Upper lobe of left lung (tissue), 6 donors: Measurements from ENCODE around the gene ADGRL3. TPM values are rescaled to one million over a fixed set of nuclear protein-coding genes. Genes with fewer than 3 reads are reported as not detected.
"Not testable (repeated sequence)": the region's sequence is repeated elsewhere in the genome, so short reads cannot be mapped to it uniquely, and the experiment has no call there.

Experiments used
- ATAC-seq, 2 donors: fragments of 200-7000 bp; cut with Tn5 transposase; one replicate each; pipeline ENCODE4 v1.9.1; 2022; ENCODE audit warnings: mild to moderate bottlenecking in 2 of 2, moderate library complexity in 2 of 2; ENCODE audit not compliant: low FRiP score in 2 of 2
- DNase-seq, 2 donors: peaks; one replicate each; pipeline ENCODE4 v3.0.0-alpha.2; 2019 to 2020
- H3K27ac ChIP-seq, 4 donors: fragments of 200-600 bp; sonication (generic); one replicate each; pipeline ENCODE4 v1.5.1; 2016 to 2019
- H3K27me3 ChIP-seq, 4 donors: fragments of 200-600 bp; sonication (generic); one replicate each; pipeline ENCODE4 v1.5.1; 2017 to 2019
- H3K36me3 ChIP-seq, 4 donors: fragments of 200-600 bp; sonication (generic); one replicate each; pipeline ENCODE4 v1.5.1; 2016 to 2019
- H3K4me1 ChIP-seq, 4 donors: fragments of 200-600 bp; sonication (generic); one replicate each; pipeline ENCODE4 v1.5.1; 2018 to 2019
- H3K4me3 ChIP-seq, 4 donors: fragments of 200-600 bp; sonication (generic); one replicate each; pipeline ENCODE4 v1.5.1; 2017 to 2019; ENCODE audit warnings: mild to moderate bottlenecking in 2 of 4, moderate library complexity in 1 of 4
- H3K9me3 ChIP-seq, 4 donors: fragments of 200-600 bp; sonication (generic); one replicate each; pipeline ENCODE4 v1.5.1; 2018 to 2019
- EP300 ChIP-seq, 4 donors: sonication (generic); formaldehyde crosslinking; IDR thresholded peaks; one replicate each; pipeline ENCODE4 v1.5.1; 2017; ENCODE audit warnings: antibody characterized with exemption in 4 of 4, control low read depth in 2 of 4
- POLR2A ChIP-seq, 4 donors: fragments of 450-650 bp; IDR thresholded peaks; one replicate each; pipeline ENCODE4 v1.5.1; 2016 to 2017; ENCODE audit warnings: antibody characterized with exemption in 4 of 4, mild to moderate bottlenecking in 2 of 4
- POLR2AphosphoS5 ChIP-seq, 2 donors: sonication (generic); formaldehyde crosslinking; IDR thresholded peaks; one replicate each; pipeline ENCODE4 v1.5.1; 2017; ENCODE audit warnings: antibody characterized with exemption in 2 of 2
- WGBS, 2 donors: methylation state at CpG; one replicate each; pipeline ENCODE4 v1.1.5; 2017 to 2018; 5-methylcytosine and 5-hydroxymethylcytosine counted together
- total RNA-seq, 6 donors: library from RNA; depleted of rRNA in 4 of 6; stranded (reverse); fragments of >200 nt in 4 of 6; gene quantifications; one replicate each; pipeline versions ENCODE4 v1.1.0 to v1.2.1, GENCODE V29; 2016 to 2021
- TF ChIP-seq, protein P1 (sequence below), 6 experiments: fragments of 450-650 bp in 4 of 6; fragments of 200-600 bp in 2 of 6; sonication (generic) in 2 of 6; IDR thresholded peaks; one replicate each; pipeline ENCODE4 v1.5.1; 2016 to 2019; ENCODE audit warnings: antibody characterized with exemption in 6 of 6
- donor health status: DM: no; HTN: no; CAD: no; lungs with moderate emphysema.
- donor health status: DM: no; HTN: yes; CAD: no; lungs with severe emphysema.

Gene ADGRL3
- total RNA-seq, 6 donors from 2014 or later: 1.0 to 8.5 (median 2.9) TPM

DNA sequence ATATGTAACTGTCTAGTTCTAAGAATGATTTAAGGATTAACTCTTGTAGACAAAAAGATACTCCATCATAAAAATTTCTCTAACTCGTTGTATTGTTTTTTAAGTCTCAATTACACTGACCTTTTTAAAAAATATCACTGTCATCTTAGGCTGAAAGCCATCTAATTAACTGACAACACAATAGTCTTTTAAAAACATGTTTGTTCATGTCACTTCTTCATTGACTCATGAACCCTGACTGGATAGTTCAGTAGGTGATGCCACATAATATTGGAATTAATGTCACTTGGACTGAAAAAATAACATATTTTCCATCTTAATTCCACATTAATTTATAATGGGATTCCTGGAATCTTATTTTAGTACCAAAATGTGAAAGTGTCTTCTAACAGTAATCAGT, 179.3 kb downstream of the ADGRL3 start:
- Histone ChIP-seq H3K4me1 (no peaks in the 10 kb centered on the region), H3K9me3 (peaks cover 0 to 5% (median 0%) of the 10 kb centered on the region in 4 donors), H3K27me3 (no peaks in the 10 kb centered on the region), H3K4me3 (no peak overlapping the region), H3K27ac (no peak overlapping the region), H3K36me3 (no peaks in the 10 kb centered on the region)
- DNase-seq (no peak), ATAC-seq (no peak)
- TF ChIP-seq EP300 (IDR thresholded peaks at IDR 0.05) (no peak), POLR2AphosphoS5 (IDR thresholded peaks at IDR 0.05) (no peak), POLR2A (IDR thresholded peaks at IDR 0.05) (no peak)
- TF ChIP-seq, protein P1, sequence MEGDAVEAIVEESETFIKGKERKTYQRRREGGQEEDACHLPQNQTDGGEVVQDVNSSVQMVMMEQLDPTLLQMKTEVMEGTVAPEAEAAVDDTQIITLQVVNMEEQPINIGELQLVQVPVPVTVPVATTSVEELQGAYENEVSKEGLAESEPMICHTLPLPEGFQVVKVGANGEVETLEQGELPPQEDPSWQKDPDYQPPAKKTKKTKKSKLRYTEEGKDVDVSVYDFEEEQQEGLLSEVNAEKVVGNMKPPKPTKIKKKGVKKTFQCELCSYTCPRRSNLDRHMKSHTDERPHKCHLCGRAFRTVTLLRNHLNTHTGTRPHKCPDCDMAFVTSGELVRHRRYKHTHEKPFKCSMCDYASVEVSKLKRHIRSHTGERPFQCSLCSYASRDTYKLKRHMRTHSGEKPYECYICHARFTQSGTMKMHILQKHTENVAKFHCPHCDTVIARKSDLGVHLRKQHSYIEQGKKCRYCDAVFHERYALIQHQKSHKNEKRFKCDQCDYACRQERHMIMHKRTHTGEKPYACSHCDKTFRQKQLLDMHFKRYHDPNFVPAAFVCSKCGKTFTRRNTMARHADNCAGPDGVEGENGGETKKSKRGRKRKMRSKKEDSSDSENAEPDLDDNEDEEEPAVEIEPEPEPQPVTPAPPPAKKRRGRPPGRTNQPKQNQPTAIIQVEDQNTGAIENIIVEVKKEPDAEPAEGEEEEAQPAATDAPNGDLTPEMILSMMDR (IDR thresholded peaks at IDR 0.05): no peak
- 68 to 75% methylated on average over 1 of the region's 1 CpG for WGBS, 2 donors

DNA sequence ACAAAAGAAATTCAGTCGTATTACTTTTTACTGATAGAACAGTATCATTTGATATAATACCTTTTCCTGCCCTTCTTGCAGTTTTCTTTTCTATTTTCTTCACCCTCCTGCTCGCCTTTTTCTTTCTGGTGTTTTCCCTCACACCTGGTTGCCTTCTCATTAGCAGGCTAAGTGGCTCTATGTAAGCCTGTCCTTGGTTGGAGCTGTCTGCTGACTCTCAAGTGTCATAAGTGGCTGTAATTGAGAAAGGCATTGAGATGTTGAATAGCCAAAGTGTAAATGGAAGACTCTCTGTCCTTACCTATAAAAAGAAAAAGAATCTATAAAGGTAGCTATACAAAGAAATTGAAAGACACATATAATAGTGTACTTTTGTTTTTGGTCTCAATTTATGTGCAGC, 180.7 kb downstream of the ADGRL3 start:
- H3K4me1 ChIP-seq: no peaks in the 10 kb centered on the region
- no peak overlapping the region for H3K4me3 ChIP-seq
- ATAC-seq (no peak), DNase-seq (no peak)
- peaks cover 0 to 5% (median 0%) of the 10 kb centered on the region in 4 donors for H3K9me3 ChIP-seq
- H3K27me3 ChIP-seq: no peaks in the 10 kb centered on the region
- WGBS, 2 donors: 62 to 66% methylated on average over 2 of the region's 2 CpGs
- no peak overlapping the region for H3K27ac ChIP-seq
- H3K36me3 ChIP-seq: no peaks in the 10 kb centered on the region
- TF ChIP-seq POLR2A (IDR thresholded peaks at IDR 0.05) (no peak), POLR2AphosphoS5 (IDR thresholded peaks at IDR 0.05) (no peak), EP300 (IDR thresholded peaks at IDR 0.05) (no peak)
- TF ChIP-seq, protein P1 (IDR thresholded peaks at IDR 0.05): no peak

DNA sequence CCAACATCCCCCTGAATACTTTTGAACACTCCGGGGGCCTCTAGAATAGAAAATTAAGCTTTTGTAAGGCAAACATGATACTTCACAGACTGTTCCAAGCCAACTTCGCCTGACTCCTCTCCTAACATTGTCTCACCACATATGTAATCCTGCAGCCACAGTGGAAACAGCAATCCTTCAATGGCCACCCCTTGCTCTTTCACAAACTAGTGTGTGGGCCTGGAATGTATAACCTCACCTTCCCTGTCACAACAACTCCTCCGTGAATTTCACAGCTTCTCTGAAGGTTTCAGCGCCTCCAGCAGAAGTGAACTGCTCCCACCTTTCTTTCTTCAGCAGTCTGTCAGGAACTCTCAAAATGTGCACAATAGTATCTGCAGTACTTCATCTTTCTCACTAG, 185.1 kb downstream of the ADGRL3 start:
- no peaks in the 10 kb centered on the region for H3K36me3 ChIP-seq
- no peaks in the 10 kb centered on the region for H3K9me3 ChIP-seq
- DNase-seq (no peak), ATAC-seq (no peak)
- no peaks in the 10 kb centered on the region for H3K4me1 ChIP-seq
- no peak overlapping the region for H3K27ac ChIP-seq
- no peak overlapping the region for H3K4me3 ChIP-seq
- WGBS, 2 donors: 83 to 87% methylated on average over 4 of the region's 4 CpGs
- no peaks in the 10 kb centered on the region for H3K27me3 ChIP-seq
- TF ChIP-seq EP300 (IDR thresholded peaks at IDR 0.05) (no peak), POLR2AphosphoS5 (IDR thresholded peaks at IDR 0.05) (no peak)

DNA sequence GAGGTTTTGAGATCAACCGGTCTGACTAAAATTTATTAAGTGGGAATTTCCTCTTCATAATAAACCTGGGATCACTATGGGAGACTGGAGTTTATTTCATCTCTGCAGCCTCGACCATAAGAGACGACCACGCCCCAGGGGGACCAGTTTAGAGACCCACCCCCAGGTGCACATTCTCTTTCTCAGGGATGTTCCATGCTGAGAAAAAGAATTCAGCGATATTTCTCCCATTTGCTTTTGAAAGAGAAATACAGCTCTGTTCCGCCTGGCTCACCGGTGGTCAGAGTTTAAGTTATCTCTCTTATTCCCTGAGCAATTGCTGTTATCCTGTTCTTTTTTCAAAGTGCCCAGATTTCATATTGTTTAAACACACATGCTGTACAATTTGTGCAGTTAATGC, 187.2 kb downstream of the ADGRL3 start:
- not testable (repeated sequence) for H3K4me1 ChIP-seq, H3K4me3 ChIP-seq, H3K27ac ChIP-seq, DNase-seq, H3K27me3 ChIP-seq, ATAC-seq, H3K36me3 ChIP-seq, H3K9me3 ChIP-seq
- WGBS, 2 donors: 82 to 93% methylated on average over 7 of the region's 7 CpGs

DNA sequence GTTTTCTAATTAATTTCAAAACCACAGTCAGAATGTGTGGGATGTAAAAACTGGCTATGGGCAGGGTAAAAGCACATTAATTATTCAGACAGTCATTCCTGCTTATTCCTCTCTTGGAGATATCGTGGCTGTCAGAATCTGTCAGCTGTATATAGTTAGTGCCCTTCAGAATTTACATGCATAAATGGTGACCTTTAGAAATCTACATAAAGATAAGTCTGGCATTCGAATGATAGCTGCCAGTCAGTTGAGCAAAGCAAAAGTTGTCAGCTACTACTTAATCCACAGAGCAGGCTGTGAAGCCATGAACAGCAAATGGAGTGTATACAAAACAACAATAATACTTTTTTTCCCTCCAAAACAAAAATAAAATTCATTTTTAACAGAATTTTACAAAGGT, 189.5 kb downstream of the ADGRL3 start:
- no peak overlapping the region for H3K27ac ChIP-seq
- H3K4me1 ChIP-seq: no peaks in the 10 kb centered on the region
- no peak for TF ChIP-seq EP300 (IDR thresholded peaks at IDR 0.05)
- no peak for TF ChIP-seq POLR2AphosphoS5 (IDR thresholded peaks at IDR 0.05)
- TF ChIP-seq POLR2A (IDR thresholded peaks at IDR 0.05): no peak
- TF ChIP-seq, protein P1 (IDR thresholded peaks at IDR 0.05): no peak
- H3K4me3 ChIP-seq: no peak overlapping the region
- ATAC-seq (no peak), DNase-seq (no peak)
- H3K9me3 ChIP-seq: no peaks in the 10 kb centered on the region
- H3K27me3 ChIP-seq: no peaks in the 10 kb centered on the region
- H3K36me3 ChIP-seq: no peaks in the 10 kb centered on the region
- 73 to 78% methylated on average over 2 of the region's 2 CpGs for WGBS, 2 donors

DNA sequence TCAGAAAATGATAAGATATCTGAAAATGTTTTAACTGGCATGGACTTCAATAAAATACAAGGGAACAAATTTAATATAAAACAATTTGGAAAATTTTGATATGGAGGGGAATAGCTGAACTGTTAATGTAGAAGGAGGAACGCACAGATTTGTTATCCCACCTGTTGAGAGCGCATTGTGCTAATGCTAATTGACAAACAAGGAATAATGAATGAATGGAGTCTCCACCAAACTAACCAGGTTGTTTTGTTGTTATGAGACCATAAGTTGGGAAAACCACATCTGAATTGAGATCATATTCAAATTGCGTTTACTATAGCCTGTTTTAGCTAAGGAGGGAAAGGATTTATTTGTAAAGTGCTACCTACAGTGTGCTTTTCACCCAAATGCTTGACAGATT, 195.6 kb downstream of the ADGRL3 start:
- H3K4me1 ChIP-seq: no peaks in the 10 kb centered on the region
- no peak for TF ChIP-seq POLR2AphosphoS5 (IDR thresholded peaks at IDR 0.05)
- TF ChIP-seq POLR2A (IDR thresholded peaks at IDR 0.05): no peak
- DNase-seq (no peak), ATAC-seq (no peak)
- WGBS, 2 donors: 87 to 94% methylated on average over 3 of the region's 3 CpGs
- no peak overlapping the region for H3K4me3 ChIP-seq
- H3K9me3 ChIP-seq: no peaks in the 10 kb centered on the region
- H3K36me3 ChIP-seq: no peaks in the 10 kb centered on the region
- H3K27ac ChIP-seq: no peak overlapping the region
- H3K27me3 ChIP-seq: no peaks in the 10 kb centered on the region
